HG03378 (cell line): ENCODE measurements around the gene AKAP6.

Experiments
- ATAC-seq: cut with Tn5 transposase; IDR thresholded peaks from one replicate; pipeline ENCODE4 v1.9.1; 2021; ENCODE audit warnings: mild to moderate bottlenecking, moderate library complexity; ENCODE audit not compliant: unreplicated experiment

AKAP6 gene

DNA sequence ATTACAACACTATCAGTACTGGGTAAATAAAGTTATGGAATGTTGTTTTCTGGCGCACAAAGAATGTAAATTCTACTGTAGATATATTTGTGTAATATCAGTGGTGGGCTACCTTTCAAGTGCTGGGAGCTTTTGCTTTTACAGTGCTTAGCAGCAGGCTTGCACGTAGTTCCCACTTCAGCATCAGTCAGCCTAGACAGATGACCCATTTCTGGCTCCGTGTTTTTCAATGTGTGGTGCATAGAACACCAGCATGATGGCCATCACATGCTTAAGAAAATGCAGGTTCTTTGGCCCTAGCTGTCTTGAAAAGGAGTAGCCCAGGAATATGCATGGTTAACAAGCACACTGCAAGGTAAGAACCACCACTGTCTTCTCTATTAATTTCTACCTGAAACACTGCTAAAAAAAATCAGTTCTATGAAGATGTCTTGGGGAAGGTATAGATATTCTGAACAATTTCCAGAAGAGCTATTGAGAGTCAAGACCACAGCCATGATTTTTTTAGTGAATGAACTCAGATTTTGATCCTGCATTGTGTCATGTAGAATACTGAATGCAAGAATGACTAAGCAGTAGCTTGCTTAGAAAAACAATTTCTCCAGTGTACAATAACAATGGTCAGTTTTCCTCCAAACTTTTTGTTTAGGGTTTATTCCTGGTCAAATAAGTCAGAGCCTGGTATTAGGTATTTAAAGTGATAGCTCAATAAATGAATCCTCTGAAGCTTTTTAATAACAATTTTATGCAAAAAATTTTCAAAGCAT, 195.7 kb downstream of the AKAP6 start:
- no peak for ATAC-seq

DNA sequence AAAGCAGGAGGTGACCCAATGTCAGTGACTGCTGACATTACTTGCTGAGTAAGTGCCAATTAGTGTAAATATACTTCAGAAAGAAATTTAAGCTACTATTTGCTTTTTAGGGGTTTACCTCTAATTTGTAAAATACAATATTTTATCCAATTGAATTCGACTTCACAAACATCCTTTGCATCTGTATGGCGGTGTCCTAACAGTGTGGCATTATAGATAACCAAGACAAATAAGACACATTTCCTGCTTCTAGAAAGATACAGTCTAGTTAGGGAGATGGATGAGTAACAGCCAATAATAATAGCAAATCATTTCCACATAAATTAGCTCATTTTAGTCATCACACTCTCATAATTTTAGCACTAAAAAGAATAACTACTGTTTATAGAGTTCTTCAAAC, 196.5 kb downstream of the AKAP6 start:
- ATAC-seq: no peak

GRCh38 chr14:32530800-32531199, 201.7 kb downstream of the AKAP6 start:
- ATAC-seq: no peak

DNA sequence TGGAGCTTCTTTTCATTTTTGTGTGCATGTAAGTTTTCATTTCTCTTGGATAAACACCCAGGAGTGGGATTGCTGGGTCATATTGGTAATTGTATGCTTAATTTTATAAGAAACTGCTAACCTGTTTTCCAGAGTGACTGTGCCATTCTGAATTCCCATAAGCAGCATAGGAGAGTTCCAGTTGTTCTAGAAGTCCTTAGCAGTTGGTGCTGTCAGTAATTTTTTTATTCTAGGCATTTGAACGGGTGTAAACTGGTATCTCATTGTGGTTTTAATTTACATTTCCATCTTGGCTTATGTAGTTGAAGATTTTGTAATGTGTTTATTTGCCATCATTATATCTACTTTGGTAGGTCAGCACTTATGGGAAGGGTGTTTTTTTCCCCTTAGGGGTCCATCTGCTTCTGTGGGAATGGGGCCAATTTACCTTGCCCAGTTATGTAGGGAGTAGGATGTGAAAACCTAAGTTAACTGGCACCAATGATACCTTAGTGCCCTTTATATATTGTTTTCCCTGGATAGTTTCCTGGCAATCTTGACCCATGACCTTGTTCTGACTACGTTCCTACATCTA, 202.9 kb downstream of the AKAP6 start:
- ATAC-seq: no peak

GRCh38 chr14:32534145-32534544, 205.0 kb downstream of the AKAP6 start:
- ATAC-seq: no peak

DNA sequence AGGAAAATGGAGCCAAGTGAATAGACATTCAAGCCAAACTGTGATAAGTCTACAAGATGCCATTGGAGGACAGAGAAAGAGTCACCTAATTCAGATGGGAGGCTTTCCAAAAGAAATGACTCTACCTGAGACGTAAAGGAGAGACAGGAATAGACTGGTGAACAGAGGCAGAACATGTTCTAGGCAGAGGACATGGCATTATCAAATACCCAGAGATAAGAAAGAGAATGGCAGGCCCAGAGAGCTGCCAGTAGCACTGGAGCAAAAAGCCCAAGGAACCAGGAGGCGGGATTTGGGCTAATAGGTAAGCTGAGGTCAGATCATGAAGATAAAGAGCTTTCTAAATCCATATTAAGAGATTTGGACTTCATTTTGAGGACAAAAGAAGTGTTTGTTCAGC, 207.1 kb downstream of the AKAP6 start:
- ATAC-seq: no peak

GRCh38 chr14:32537166-32537565, 208.1 kb downstream of the AKAP6 start:
- ATAC-seq: no peak

DNA sequence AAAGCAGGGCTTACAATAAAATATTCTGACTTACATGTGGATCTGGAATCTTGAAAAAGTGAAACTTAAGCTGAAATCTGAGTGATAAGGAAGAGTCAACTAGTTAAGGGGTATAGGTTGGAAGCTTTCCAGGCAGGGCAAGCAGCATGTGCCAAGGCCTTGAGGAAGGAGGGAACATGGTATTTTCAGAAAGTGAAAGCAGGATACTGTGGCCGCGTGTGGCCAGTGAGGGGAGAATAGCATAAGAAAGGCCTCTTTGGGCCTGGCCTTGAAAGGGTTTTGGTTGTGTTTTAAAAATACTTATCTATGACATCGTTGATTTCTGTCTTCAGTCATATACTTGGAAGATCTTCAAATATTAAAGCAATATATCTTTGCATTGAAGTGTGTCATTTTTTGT, 213.4 kb downstream of the AKAP6 start:
- no peak for ATAC-seq

GRCh38 chr14:32545095-32545494, 216.0 kb downstream of the AKAP6 start:
- no peak for ATAC-seq

- ATAC-seq: no peak
These were observed 216.6 kb downstream of the AKAP6 start for GRCh38 chr14:32545506-32546210.

DNA sequence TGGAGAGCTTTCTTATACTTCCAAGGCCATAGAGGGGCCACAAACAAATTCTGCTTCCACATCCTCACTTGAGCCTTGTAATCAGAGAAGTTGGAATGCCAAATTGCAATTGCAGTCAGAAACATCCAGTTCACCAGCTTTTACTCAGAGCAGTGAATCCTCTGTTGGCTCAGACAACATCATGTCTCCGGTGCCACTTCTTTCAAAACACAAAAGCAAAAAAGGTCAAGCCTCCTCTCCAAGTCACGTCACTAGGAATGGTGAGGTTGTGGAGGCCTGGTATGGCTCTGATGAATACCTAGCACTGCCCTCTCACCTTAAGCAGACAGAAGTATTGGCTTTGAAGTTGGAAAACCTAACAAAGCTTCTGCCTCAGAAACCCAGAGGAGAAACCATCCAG, 217.1 kb downstream of the AKAP6 start:
- ATAC-seq: no peak

- ATAC-seq: no peak
These were observed 223.7 kb downstream of the AKAP6 start for GRCh38 chr14:32552766-32553165.

DNA sequence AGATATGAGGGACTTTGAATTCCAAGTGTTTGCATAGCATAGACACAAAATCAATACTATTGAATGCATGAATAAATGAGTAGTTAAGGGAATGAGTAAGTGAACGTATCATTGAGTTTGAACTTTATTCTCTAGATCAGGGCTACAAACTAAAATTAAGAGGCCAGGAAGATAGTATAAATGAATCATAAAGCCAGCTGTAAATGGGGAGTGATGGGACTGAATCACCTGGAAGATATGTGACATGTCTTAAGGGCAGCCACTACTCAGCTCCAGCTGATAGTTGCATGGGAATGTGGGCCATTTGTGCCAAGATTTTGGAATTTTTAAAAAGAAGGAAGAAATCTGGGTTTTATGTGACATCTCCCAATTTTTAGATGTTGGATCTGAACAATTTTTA, 229.9 kb downstream of the AKAP6 start:
- ATAC-seq: no peak

DNA sequence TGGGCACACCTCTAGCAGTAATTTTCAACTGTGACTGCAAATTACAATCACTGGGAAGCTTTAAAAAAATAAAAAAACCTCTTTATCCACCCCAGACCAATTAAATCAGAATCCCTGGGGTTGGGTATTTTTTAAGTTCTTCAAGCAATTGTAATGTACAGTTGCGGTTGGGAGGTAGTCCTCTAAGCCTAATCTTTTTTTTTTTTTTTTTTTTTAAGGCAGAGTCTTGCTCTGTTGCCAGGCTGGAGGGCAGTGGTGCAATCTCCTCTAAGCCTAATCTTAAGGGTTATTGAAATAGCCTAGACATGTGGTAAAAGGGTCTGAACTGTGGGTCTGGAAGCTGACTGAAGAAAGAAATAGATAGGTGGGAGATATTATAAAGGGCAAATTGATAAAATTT, 230.5 kb downstream of the AKAP6 start:
- ATAC-seq: no peak

DNA sequence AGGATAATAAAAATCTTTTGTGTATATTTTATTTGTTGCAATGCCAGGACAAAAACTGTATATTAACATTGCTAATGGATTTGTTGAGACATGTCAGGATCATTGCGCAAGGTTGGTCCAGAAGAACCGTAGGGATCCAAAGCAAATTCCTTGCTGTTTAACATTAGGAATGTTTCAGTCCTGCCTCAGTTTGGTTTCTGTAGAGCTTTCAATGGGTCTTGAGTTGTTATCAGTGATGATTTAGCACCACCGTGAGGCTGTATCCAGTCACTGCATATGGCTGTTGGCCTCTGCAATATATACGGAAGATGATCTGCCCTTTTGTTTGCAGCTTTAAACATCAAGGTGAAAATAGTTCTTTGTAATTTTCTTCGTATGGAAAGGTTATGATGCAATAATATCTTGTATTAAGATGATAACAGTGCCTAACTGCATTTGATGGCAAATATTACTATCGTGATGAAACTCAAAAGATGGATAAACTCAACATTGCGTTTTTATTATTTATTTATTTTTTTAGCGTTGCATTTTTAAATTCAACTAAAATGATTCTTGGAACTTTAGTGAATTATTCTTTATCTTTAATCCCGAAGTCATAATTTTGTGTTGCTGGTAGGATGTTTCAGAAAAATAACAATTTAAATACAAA, 231.2 kb downstream of the AKAP6 start:
- peak; percentile 75 for ATAC-seq

GRCh38 chr14:32561520-32561919, 232.4 kb downstream of the AKAP6 start:
- ATAC-seq: no peak

DNA sequence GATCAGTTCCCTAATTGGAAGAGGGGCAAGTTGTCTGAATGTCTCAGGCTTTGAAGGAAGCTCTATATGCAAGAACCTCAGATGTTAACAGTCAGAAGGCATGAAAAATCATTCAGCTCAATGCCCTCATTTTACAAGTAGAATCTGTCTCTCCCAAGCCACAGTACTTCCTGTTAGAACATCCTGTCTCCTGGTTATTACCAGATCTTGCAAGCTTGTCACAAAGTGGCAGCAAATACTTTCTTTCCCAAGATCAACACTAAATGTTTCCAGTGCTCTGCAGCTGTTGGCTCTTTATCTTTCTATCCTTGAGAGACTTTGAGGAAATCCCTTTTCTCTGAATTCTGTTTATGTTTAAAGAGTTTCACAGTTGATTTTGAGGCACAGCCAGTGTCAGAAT, 235.5 kb downstream of the AKAP6 start:
- no peak for ATAC-seq

DNA sequence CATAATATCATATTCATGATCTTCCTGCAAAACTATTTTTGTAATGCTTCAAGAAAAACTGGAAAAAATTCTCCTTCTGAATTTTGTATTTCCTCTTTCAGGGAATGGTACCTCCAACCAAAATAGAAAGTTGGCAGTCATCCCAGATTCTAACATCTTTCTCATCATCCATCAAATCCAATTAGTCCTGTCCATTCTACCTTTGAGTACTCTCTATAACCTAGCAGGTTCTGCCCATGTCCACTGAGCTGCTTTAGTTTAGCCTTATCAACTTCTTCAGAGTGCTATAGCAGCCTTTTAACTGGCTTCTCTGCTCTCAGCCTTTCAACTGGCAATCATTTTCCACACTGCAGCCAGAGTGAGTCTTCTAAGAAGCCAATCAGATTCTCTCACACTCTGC, 236.2 kb downstream of the AKAP6 start:
- no peak for ATAC-seq

GRCh38 chr14:32567543-32568384, 238.7 kb downstream of the AKAP6 start:
- no peak for ATAC-seq

GRCh38 chr14:32571551-32571950, 242.5 kb downstream of the AKAP6 start:
- ATAC-seq: no peak
